A673 (cell line): ENCODE data around the gene MAEL.

ENCODE experiments used
- EZH2 ChIP-seq: fragments of 200-600 bp; sonication (generic); IDR thresholded peaks from 2 replicates; pipeline ENCODE4 v1.6.1; 2017; ENCODE audit warnings: borderline replicate concordance, low read depth, mild to moderate bottlenecking, mixed read lengths, antibody characterized with exemption, low read length; ENCODE audit not compliant: poor library complexity, severe bottlenecking
- TF ChIP-seq, protein P1 (sequence below): fragments of 300-800, 200-600 bp; sonication (generic); conservative IDR thresholded peaks from 2 replicates; pipeline ENCODE4 v1.5.1; 2017; ENCODE audit warnings: low read depth, mild to moderate bottlenecking, antibody characterized with exemption, low read length, moderate library complexity, mixed read lengths

- TF ChIP-seq EZH2: no peak
- TF ChIP-seq, protein P1, sequence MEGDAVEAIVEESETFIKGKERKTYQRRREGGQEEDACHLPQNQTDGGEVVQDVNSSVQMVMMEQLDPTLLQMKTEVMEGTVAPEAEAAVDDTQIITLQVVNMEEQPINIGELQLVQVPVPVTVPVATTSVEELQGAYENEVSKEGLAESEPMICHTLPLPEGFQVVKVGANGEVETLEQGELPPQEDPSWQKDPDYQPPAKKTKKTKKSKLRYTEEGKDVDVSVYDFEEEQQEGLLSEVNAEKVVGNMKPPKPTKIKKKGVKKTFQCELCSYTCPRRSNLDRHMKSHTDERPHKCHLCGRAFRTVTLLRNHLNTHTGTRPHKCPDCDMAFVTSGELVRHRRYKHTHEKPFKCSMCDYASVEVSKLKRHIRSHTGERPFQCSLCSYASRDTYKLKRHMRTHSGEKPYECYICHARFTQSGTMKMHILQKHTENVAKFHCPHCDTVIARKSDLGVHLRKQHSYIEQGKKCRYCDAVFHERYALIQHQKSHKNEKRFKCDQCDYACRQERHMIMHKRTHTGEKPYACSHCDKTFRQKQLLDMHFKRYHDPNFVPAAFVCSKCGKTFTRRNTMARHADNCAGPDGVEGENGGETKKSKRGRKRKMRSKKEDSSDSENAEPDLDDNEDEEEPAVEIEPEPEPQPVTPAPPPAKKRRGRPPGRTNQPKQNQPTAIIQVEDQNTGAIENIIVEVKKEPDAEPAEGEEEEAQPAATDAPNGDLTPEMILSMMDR: no peak
Observed at GRCh38 chr1:167003711-167004110, 14.6 kb downstream of the MAEL start.
